ENCODE data around the gene COL1A1.
A peak's percentile ranks its signal among the peaks of the same experiment; 100 is the strongest.

The COL1A1 gene

DNA sequence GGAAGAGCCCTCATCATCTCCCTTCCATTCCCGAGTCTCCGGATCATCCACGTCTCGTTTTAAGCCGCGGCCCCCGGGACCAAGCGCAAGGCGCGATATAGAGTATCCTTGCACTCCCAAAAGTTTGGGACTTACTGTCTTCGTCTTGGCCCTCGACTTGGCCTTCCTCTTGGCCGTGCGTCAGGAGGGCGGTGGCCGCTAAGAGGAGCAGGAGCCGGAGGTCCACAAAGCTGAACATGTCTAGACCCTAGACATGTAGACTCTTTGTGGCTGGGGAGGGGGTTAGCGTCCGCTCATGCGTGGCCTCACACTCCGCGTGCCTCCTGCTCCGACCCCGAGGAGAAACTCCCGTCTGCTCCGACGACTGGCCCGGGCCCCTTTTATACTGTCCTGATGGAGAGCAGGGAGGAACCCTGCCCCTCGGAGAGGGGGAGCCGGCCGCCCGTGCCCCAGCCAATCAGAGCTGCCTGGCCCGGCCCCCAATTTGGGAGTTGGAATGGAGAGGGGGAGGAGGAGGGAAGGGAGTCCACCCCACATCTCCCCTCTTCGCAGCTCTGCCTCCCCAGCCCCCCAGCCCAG is at the start of gene COL1A1:
COL1A1 (minus strand) TSS at position 356 of the 579 bp plus-strand sequence; CDS start at position 238, 118 bp downstream.
- DNase-seq (ENCODE audit: low read depth): peak; percentile 76

DNA sequence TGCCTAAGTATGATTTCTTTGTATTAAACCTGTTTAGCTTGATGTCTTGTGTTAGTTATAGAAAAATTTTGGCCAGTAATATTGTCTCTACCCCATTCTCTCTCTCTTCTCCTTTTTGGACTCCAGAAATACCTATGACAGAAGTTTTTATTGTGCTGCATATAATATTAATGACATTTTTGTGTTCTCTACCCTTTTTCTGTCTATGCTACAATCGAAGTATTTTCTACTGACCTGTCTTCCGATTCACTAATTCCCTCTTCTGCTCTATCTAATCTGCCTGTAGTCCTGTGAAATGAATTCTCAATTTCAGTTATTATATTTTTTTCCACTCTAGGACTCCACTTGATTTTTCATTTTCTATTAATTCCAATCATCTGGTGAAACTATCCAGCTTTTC is 46.8 kb upstream of the COL1A1 start:
- no peak for DNase-seq (ENCODE audit: low read depth)

DNA sequence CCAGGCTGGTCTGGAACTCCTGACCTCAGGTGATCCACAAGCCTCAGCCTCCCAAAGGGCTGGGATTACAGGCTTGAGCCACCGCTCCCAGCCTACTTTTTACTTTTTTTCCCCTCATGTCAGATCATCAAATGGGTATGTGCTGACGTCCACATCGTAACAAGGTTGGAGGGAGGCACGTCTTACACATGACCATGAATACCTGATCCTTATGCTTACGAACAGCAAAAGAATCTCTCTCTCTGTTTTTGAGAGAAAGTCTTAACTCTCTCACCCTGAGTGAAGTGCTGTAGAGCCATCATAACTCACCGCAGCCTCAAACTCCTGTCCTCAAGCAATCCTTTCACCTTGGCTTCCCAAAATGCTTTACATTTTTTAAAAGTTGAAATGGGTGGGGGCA is 43.3 kb upstream of the COL1A1 start:
- DNase-seq (ENCODE audit: low read depth): no peak

DNA sequence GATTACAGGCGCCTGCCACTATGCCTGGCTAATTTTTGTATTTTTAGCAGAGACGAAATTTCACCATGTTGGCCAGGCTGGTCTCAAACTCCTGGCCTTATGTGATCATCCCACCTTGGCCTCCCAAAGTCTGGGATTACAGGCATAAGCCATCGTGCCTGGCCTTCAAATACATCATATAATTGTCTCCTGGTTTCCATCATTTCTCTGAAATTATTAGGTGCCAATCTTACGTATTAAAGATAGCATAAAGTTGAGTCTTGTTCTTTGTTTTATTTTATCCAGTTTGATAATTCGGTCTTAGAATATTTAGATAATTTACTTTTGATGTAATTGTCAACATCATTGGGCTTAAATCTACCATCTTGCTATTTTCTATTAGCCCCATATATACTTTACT is 40.0 kb upstream of the COL1A1 start:
- DNase-seq (ENCODE audit: low read depth): no peak

DNA sequence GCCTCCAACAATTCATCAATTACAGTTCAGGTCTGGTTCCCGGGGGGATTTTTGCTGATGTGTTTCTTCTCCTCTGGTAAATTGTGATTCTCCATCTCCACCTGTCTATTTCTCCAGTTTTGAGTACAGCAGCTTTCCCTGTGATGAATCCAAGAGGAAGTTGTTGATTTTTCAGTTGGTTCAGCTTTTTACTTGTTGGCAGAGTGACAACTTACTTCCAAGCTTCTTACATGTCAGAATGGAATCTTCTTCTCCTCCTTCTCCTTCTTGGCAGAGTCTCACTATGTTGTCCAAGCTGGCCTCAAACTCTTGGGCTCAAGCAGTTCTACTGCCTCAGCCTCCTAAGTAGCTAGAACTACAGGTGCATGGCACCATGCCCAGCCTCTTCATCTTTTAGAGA is 39.4 kb upstream of the COL1A1 start:
- DNase-seq (ENCODE audit: low read depth): no peak

DNA sequence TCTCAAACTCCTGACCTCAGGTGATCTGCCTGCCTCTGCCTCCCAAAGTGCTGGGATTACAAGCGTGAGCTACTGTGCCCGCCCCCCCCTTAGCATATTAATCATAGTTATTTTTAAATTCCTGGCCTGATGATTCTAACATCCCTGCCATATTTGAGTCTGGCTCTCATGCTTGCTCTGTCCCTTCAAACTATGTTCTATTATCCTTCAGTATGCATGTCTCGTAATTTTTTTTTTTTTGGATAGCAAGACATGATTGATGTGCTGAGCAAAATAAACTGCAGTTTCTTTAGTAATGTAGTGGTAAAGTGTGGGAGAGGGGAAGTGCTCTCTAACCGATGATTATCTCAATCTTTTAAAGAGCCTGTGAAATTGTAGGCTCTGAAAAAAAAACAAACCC is 38.5 kb upstream of the COL1A1 start:
- DNase-seq (ENCODE audit: low read depth): no peak

DNA sequence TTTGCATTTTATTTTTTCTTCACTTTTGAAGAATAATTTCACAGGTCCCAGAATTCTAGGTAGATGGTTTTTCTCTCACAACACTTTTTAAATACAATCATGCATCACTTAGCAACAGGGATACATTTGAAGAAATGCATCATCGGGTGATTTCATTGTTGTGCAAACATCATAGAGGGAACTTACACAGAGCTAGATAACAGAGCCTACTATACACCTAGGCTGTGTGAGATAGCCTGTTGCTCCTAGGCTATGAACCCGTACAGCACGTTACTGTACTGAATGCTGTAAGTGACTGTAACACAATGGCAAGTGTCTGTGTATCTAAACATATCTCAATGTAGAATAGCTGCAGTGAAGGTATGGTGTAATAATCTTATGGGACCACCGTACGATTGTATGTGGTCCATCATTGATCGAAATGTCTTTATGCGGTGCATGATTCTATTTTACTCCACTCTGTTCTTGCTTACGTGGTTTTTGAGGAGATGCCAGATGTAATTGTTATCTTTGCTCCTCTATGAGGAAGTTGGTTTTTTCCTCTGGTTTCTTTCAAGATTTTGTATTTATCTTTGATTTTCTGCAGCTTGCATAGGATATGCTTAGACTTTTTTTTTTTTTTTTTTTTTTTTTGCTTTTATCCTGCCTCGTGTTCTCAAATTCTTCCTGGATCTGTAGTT is 37.3 kb upstream of the COL1A1 start:
- DNase-seq (ENCODE audit: low read depth): no peak

DNA sequence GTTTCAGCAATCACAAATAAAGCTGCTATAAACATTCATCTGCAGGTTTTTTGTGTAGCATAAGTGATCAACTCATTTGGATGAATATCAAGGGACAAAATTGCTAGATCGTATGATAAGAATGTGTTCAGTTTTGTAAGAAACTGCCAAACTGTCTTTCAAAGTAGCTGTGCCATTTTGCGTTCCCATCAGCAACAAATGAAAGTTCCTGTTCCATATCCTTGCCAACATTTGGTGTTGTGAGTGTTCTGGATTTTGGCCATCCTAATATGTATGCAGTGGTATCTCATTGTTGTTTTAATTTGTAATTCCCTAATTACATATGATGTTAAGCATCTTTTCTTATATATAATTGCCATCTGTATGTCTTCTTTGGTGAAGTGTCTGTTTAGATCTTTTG is 36.5 kb upstream of the COL1A1 start:
- DNase-seq (ENCODE audit: low read depth): no peak

DNA sequence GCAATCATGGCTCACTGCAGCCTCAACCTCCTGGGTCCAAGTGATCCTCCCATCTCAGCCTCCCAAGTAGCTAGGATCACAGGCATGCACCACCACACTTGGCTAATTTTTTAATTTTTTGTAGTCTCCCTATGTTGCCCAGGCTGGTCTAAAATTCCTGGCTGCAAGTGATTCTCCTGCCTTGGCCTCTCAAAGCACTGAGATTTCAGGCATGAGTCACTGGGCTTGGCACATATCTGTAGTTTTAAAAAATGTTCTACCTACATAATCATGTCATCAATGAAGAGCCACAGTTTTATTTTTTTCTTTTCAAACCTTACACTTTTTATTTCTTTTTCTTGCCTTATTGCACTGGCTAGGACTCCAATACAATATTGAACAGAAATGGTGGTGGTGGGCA is 33.1 kb upstream of the COL1A1 start:
- peak; percentile 40 for DNase-seq (ENCODE audit: low read depth)

DNA sequence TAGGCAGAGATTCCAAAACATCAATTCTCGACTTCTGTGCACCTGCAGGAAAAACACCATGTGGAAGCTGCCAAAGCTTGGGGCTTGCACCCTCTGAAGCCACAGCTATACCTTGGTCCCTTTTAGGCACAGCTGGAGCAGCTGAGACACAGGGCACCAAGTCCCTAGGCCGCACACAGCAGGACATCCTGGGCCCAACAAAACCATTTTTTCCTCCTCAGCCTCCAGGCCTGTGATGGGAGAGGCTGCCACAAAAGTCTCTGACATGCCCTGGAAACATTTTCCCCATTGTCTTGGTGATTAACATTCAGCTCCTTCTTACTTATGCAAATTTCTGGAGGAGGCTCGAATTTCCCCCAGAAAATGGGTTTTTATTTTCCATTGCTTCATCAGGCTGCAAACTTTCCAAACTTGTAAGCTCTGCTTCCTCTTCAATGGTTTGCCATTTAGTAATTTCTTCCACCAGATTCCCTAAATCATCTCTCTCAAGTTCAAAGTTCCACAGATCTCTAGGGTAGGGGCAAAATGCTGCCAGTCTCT is 24.3 kb upstream of the COL1A1 start:
- DNase-seq (ENCODE audit: low read depth): no peak

DNA sequence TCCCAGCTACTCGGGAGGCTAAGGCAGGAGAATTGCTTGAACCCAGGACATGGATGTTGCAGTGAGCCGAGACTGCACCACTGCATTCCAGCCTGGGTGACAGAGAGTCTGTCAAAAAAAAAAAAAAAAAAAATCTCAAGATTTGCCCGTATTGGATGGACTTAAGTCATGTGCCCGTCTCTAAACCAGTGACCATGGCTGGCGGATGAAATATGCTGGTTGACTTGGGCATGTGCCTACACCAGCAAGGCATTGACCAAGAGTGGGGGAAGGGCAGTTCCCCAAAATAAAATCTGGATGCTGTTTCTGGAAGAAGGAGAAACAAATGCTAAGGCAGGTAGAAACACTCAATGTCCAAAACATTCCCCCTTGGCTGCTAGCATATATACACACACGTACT is 21.5 kb upstream of the COL1A1 start:
- DNase-seq (ENCODE audit: low read depth): no peak

DNA sequence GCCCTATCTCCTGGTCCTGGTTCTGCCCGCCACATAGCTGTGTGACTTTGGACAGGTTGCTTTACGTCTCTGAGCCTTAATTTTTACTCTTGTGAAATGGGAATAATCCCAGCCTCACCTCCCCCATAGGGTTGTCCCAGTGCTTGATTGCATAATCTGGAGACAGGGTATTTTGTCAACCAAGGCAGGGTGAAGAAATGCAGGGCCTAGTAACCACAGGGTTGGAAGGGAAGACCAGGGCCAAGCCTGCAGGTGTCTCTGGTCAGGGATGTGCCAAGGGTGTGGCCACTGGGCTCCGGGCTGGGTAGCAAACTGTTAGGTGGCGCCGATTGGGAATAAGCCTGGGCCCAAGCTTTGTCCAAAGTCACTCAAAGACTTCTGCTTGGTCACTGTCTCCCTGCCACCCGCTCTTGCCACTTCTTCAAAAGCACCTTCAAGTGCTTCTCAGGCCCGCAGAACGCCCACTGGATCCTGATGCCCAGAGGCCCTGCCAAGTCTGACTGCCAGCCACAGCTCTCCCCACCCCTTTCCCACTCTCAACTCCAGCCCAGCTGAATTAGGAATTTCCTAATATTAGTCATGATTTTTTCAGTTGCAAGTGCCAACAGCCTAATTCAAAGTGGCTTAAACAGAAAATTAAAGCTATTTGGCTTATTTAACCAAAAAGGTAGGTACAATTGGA is 20.6 kb upstream of the COL1A1 start:
- peak; percentile 54 for DNase-seq (ENCODE audit: low read depth)

DNA sequence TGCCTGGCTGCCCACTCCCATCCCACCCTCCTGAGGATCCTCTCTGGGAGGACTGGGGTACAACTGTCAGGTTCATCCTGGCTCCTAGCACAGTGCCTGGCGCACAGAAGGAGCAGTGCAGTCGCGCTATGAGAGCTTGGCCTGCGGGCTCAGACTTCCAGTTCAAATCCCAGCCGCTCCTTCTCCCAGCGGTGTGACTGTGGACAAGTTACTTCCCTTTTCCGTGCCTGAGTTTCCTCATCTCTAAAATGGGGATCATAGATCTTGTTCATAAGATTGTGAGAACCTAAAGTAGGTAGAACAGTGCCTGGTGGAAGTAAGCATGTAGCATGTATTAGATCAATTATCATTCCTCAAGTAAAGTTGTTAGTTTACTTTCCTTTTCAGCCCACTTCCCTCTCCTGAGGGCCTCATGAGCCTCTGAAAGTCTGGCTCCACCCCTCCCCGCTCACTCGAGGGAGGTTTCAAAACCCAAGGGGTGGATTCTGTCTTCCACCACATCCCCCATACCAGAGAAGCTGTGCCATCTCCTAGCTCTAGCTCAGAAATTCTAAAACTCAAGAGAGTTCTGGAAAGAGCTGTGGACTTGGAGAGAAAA is 19.9 kb upstream of the COL1A1 start:
- DNase-seq (ENCODE audit: low read depth): peak; percentile 56

DNA sequence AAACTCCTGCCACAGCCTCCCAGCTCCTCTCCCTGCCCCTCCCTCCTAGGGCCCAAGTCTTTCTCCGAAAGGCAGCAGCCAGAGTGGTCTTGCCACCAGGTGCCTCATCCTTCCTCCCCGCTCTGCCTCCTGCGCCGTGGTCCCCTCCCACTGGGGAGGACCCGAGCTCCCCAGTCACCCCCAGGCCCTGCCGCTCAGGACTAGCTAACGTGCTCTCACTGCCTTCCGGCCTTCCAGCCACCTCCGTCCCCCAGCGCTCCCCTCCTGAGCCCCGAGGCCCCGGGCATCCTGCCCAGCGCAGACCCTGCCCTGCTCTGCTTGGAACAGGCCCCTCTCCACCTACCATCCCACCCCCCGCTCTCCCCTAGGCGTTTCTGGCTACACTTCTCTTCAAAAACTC is 19.4 kb upstream of the COL1A1 start:
- DNase-seq (ENCODE audit: low read depth): no peak

DNA sequence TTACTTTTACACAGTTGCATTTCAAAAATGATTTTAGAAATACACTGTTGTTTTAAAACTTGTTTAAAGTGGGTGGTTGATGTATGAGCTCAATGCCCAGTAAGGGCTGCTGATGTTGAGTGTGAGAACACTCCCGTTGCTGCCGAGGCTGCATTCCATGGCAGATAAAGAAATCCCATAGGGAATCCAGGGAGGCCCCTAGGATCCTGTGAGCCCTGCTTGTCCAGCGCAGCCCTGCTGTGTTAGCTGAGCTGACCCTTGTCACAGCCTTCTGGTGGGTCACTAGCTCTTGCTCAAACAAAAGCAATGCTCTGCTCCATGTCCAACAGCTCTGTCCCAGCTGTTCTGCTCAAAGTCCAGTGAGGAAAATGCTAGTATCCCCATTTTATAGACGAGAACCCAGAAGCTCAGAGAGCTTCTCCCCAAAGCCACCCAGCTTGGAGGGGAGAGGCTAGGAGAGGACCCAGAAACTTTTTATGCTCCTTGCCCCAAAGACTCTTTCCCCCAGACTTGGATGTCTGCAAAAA is 18.6 kb upstream of the COL1A1 start:
- peak; percentile 56 for DNase-seq (ENCODE audit: low read depth)

DNA sequence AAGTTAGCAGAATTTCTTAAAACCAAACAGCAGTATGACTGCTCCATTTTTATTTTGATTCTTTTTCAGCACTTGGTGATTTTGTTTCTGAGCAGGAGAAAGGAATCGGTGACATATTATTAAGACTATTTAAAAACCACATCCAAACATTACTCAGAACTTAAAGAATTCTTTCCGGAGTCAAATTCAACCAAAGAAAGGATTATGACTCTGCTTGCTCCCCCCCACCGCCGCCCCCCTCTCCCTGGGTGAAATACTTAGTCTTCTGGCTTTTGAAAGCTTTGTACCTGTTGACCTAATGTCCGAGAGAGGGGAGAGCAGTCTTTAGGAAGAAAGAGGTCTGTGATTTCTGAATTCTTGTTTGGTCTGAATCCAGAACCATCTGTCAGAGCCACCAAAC is 17.9 kb upstream of the COL1A1 start:
- peak; percentile 96 for DNase-seq (ENCODE audit: low read depth)

DNA sequence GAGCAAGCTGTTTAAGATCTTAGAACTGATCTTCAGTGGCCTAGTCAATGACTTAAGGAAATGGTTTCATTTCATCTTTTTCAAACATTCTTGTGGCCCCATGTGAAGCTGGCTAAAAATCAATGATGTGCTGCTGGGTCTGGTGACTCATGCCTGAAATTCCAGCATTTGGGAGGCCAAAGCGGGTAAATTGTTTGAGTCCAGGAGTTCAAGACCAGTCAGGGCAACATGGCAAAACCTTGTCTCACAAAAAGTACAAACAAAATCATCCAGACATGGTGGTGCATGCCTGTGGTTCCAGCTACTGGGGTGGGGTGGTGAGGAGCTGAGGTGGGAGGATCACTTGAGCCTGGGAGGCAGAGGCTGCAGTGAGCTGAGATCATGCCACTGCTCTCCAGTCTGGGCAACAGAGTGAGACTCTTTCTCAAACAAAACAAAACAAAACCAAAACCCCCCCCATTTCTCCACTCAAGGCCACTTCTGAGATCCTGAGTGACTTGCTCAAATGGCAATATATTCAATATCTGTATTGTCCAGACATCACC is 17.4 kb upstream of the COL1A1 start:
- peak; percentile 92 for DNase-seq (ENCODE audit: low read depth)

DNA sequence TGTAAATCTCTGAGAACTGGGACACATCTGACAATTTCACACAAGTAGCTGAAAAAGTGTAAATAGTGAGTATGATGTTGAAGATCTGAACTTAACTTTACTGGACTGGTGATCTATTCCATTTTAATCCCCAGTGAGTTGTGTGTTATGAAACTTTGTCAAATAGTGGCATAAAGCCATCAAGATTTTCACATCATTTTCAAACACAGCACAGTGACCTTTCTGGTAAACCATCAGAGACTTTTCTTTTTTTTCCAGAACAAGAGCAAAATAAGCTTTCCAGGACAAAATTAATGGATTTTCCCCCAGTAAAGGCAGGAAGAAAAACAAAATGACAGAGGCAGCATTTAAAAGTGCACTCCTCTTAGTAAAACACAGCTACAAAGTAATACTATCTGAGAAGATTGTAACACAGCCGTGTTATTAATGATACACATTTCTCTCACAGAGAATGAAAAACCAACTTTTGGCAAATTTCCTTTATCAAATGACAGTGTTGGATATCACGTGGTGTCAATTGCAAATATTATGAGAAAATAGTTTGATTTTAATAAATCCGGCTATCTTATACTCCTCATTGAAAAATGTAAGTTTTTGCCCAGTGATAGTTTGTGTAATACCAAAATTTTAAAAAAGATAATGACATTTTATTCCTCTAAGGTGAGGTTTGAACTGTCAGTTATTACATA is 16.8 kb upstream of the COL1A1 start:
- DNase-seq (ENCODE audit: low read depth): no peak

DNA sequence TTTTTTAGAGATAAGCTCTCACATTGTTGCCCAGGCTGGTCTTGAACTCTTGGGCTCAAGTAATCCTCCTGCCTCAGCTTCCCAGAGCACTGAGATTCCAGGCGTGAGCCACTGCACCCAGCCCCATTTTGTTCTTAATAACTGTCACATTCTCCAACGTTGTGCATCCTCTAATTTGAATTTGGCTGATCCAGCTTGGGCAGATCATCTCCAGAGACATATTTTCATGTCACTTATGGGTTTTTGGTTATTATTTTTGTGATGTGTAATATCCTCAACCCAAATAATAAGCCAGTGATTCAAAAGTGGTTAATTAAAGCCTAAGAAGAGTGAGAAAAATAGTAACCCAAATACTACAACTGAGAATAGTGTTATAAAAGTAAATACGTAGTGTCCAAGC is 16.2 kb upstream of the COL1A1 start:
- DNase-seq (ENCODE audit: low read depth): no peak

DNA sequence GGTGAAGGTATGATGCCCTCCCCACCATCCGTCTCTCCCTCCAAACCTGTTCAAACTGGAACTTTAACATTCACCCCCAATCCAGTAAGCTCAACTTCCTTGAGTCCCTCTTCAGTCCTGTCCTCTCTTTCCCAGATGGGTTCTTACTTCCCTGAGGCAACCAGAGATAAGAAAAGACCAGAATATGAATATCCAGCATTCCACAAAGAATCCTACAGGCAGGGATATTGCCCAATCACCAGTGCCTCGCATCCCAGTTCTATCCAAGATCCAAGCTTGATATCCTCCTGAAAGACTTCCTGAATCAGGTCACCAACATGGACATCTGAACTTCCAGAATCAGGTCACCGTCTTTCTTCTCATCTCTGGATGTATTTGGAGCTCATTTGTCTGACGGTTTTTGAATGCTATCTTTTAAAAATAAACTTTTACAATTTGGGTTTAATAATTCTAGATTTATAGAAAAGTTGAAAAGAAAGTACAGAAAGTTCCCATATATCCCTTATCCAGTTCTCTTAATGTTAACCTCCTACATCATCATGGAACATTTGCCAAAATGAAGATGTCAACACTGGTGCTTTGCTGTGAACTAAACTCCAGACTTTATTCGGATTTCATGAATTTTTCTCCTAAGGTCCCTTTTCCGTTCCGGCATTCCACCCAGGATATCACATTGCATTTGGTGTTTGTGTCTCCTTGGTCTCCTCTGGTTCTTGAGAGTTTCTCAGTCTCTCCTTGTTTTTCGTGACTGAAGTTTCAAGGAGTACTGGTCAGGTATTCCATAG is 13.7 kb upstream of the COL1A1 start:
- no peak for DNase-seq (ENCODE audit: low read depth)

Measured in ELR (cell line).